Dermis microvascular lymphatic vessel endothelial cell (primary cell): ENCODE data around the gene BRF1. TPM values are rescaled to one million over a fixed set of nuclear protein-coding genes. Genes with fewer than 3 reads are reported as not detected.

Experiments
- DNase-seq, 2 donors: peaks; one replicate each; pipeline versions ENCODE4 v3.0.0 to v3.0.0-alpha.2; 2010; ENCODE audit warnings: low read depth in 2 of 2
- total RNA-seq: library from RNA; depleted of rRNA; stranded (reverse); fragments of >200 nt; gene quantifications from 2 replicates; pipeline ENCODE4 v1.2.1, GENCODE V29; 2014

BRF1 gene
- total RNA-seq, 1 donor from 2014 or later = 20.8 TPM

- no peak for DNase-seq
These were observed 32.8 kb downstream of the BRF1 start for GRCh38 chr14:105267820-105268548.

DNA sequence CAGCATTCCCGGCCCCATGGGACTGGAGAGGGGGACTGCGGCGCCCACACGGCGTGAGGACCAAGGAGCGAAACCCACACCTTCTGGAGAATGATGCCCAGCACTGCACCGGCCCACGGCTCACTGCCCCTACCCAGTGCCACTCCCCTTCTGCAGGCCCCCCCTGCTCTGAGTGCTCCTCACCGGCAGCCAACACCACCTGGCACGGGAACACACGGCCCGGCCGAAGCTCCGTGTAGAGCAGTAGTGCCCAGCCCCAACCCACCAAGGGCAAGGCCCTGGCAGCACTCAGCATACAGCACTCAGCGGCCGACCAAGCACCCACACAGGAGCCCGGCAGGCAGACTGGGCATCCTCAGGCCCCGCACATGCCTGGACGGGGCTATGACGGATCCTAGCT lies 39.0 kb downstream of the BRF1 start:
- no peak for DNase-seq

DNA sequence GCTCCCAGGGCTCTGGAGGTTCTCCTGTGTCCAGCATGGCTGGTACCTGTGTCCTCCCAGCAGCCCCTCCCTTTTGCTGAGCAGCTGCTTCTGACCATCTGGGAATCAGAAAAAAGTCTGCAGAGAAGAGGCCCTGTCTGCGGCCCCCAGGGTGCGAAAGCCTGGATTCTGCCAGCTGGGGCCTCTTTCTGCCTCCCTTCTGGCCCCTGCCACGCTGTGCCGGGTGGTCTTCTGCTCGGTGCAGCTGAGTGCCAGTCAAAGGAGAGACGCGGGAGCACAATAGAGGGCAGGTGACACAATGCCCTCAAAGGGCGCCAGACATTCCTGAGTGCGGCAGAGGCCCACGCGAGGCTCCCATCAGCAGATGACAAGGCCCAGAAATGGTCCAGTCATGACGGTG lies 39.8 kb downstream of the BRF1 start:
- DNase-seq = no peak

GRCh38 chr14:105258846-105259245 lies 42.0 kb downstream of the BRF1 start:
- peak in 1 of 2 donors; percentile 14 for DNase-seq

DNA sequence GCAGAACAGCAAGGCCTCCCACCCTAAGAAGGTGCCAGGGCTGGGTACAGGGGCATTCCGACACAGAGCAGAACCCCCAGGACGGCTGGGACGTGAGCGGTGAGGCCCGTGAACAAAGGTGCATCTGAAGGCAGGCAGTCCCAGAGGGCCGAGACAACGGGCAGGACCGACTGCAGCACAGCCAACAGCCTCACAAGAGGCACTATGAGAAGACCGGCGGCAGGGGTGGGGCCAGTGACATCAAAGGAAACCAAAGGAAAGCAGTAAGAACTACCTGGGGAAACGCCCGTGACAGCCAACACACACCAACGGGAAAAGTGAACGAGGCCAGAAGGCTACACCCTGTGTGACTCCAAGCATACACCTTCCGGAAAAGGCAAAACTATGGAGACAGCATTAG lies 43.3 kb downstream of the BRF1 start:
- no peak for DNase-seq

GRCh38 chr14:105256292-105256960 lies 44.4 kb downstream of the BRF1 start:
- no peak for DNase-seq

- no peak for DNase-seq
These were observed 45.7 kb downstream of the BRF1 start for GRCh38 chr14:105255021-105255507.

DNA sequence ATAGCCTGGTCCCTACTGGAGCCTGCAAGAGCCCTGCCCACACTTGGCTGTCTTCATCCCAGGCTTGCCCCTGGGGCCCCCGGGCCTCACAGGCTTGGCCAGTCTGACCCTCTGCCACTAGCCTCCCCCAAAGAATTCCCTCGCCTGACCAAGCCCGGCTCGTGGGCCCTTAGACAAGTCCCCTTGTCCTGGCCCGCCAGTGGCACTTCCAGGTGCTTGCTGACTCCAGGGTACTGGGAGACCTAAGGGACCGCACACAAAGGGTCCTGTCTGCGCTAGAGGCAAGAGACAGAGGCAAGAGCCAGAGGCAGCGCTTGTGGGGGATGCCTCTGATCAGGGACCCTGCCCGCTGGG lies 47.5 kb downstream of the BRF1 start:
- DNase-seq = no peak

GRCh38 chr14:105252552-105253328 lies 48.1 kb downstream of the BRF1 start:
- no peak for DNase-seq

DNA sequence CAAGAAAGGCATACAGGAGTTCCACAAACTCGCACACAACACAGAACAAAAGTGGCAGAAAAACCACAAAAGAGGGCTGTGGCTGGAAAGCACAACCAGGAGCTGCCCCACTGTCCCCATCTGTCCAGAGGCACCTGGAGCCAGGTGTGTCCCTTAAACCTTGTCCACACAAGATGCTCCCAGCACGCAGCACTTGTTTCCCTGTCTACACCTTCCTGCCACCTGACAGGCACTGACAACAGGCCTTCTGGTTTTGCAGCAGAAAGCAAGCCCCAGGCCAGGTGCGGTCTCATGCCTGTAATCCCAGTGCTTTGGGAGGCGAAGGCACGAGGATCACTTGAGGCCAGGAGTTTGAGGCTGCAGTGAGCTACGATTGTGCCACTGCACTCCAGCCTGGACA lies 48.9 kb downstream of the BRF1 start:
- DNase-seq = no peak

DNA sequence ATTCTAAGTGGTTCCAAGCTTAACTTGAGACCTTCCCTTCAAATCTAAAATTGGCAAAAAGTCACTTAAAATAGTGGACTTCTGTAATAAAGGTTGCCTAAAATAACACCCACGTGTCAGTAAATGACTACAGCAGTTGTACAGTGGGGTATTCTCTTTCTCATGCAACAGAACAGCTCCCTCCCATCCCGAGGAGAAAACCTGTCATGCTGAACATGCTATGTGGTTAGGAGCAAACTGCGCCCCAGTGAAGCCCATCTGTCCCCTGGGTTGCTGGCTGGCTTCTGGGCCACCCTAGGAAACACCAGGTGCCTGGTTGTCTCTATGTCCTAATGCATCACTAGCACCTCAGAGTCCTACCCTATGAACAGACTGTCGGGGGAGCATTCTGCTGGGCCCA lies 49.8 kb downstream of the BRF1 start:
- no peak for DNase-seq

GRCh38 chr14:105250008-105250366 lies 50.8 kb downstream of the BRF1 start:
- DNase-seq = no peak

DNA sequence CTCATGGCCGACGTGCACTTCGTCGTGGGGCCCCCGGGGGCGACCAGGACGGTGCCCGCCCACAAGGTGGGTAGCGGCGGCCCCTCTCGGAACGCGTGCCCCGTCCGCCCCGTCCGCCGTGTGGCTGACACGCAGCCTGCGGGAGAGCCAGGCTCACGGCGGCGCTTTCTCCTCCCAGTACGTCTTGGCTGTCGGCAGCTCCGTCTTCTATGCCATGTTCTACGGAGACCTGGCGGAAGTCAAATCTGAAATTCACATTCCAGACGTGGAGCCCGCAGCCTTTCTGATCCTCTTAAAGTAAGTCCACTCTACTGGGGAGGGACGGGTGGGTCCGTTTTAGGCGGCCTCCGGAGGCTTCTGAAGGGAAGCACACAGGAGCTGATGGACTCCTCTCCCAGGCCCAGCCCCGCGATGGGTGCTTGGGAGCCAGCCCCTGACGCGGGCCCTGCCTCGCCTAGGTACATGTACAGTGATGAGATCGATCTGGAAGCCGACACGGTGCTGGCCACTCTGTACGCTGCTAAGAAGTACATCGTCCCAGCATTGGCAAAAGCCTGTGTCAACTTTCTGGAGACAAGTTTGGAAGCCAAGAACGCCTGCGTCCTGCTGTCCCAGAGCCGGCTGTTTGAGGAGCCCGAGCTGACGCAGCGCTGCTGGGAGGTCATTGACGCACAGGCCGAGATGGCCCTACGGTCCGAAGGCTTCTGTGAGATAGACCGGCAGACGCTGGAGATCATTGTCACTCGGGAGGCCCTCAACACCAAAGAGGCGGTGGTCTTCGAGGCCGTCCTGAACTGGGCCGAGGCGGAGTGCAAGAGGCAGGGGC lies 51.4 kb downstream of the BRF1 start:
- DNase-seq = peak in 1 of 2 donors; percentile 40

GRCh38 chr14:105248368-105249181 lies 52.2 kb downstream of the BRF1 start, which contains the start of gene BTBD6:
TSS of gene BTBD6 (plus strand) at chr14:105248533. CDS start at chr14:105248712, 179 bp downstream.
- peak; percentile 58 to 88 for DNase-seq

- DNase-seq = no peak
These were observed 53.0 kb downstream of the BRF1 start for GRCh38 chr14:105247715-105248367.

GRCh38 chr14:105247026-105247425 lies 53.8 kb downstream of the BRF1 start:
- no peak for DNase-seq

DNA sequence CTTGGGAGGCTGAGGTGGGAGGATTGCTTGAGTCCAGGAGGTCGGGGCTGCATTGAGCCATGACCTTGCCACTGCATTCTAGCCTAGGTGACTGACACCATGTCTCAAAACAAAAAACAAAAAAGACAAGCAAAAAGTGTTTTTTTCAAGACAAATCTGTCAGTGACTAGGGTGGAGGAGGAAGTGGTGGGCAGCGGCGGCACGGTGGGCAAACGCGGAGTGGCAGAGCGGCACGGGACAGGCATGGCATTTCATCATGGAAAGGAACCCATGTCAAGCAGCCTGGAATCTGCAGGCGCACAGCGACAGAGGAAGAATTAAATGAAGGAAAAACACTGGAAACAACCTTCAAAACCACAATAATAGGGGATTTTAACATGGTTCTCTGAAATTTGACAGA lies 56.5 kb downstream of the BRF1 start:
- no peak for DNase-seq

DNA sequence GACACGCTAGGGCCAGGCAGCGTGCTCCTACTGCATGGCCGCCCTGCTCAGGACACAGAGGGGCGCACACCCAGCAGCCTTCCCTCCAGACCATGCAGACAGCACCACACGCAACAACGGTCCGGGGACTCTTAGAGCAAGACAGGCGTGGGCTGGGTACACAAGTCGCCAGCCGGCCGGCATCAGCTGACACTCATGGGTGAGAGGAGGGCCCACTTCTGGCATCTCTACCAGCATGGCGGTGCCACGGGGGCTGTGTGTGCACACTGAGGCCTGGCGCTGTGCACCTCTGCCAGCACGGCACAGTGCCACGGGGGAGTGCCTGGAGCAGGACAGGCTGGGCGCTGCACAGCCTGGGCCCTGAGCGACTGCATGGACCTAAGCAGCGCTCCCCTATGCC lies 59.2 kb downstream of the BRF1 start:
- DNase-seq = no peak

- no peak for DNase-seq
These were observed 59.8 kb downstream of the BRF1 start for GRCh38 chr14:105240811-105241576.
